Eye (tissue), 1 donor: ENCODE measurements around the gene SLC6A6.

Source experiments
- DNase-seq: peaks from one replicate; pipeline ENCODE4 v3.0.0-alpha.2; 2015

Gene SLC6A6

GRCh38 chr3:14489641-14490040, 87.2 kb downstream of the SLC6A6 start:
- DNase-seq = no peak

GRCh38 chr3:14490255-14490654, 87.8 kb downstream of the SLC6A6 start:
- no peak for DNase-seq

GRCh38 chr3:14490831-14491230, 88.4 kb downstream of the SLC6A6 start:
- DNase-seq = no peak

- DNase-seq = no peak
Measured at GRCh38 chr3:14491396-14492190, 89.2 kb downstream of the SLC6A6 start.

- no peak for DNase-seq
Measured at GRCh38 chr3:14492948-14493881, 90.8 kb downstream of the SLC6A6 start.

- no peak for DNase-seq
Measured at GRCh38 chr3:14494279-14494972, 92.0 kb downstream of the SLC6A6 start.

GRCh38 chr3:14494973-14495300, 92.5 kb downstream of the SLC6A6 start:
- no peak for DNase-seq

- DNase-seq = no peak
Measured at GRCh38 chr3:14496351-14496750, 93.9 kb downstream of the SLC6A6 start.

GRCh38 chr3:14497321-14497720, 94.9 kb downstream of the SLC6A6 start:
- DNase-seq = no peak

- DNase-seq = no peak
Measured at GRCh38 chr3:14502472-14502871, 100.1 kb downstream of the SLC6A6 start.

GRCh38 chr3:14503033-14503705, 100.8 kb downstream of the SLC6A6 start:
- no peak for DNase-seq

GRCh38 chr3:14503706-14504065, 101.3 kb downstream of the SLC6A6 start:
- DNase-seq = no peak

GRCh38 chr3:14505001-14505802, 102.8 kb downstream of the SLC6A6 start:
- no peak for DNase-seq

GRCh38 chr3:14505803-14506500, 103.5 kb downstream of the SLC6A6 start:
- DNase-seq = no peak

GRCh38 chr3:14506626-14507304, 104.4 kb downstream of the SLC6A6 start:
- DNase-seq = no peak

- DNase-seq = no peak
Measured at GRCh38 chr3:14507305-14507741, 104.9 kb downstream of the SLC6A6 start.

- no peak for DNase-seq
Measured at GRCh38 chr3:14507757-14508504, 105.5 kb downstream of the SLC6A6 start.

- no peak for DNase-seq
Measured at GRCh38 chr3:14508505-14508819, 106.1 kb downstream of the SLC6A6 start.

GRCh38 chr3:14508966-14509795, 106.8 kb downstream of the SLC6A6 start:
- DNase-seq = peak; percentile 82
